Myocyte (in vitro differentiated cells): ENCODE measurements around the gene ADORA1. TPM values are rescaled to one million over a fixed set of nuclear protein-coding genes. Genes with fewer than 3 reads are reported as not detected.

Experiments
- DNase-seq: peaks from one replicate; pipeline ENCODE4 v3.0.0-alpha.2; 2012; ENCODE audit warnings: low read depth
- total RNA-seq: library from RNA; depleted of rRNA; stranded (reverse); fragments of >200 nt; gene quantifications from 2 replicates; pipeline ENCODE4 v1.2.3, GENCODE V29; 2014

The ADORA1 gene
- total RNA-seq, 1 donor from 2014 or later = 27.4 TPM

DNA sequence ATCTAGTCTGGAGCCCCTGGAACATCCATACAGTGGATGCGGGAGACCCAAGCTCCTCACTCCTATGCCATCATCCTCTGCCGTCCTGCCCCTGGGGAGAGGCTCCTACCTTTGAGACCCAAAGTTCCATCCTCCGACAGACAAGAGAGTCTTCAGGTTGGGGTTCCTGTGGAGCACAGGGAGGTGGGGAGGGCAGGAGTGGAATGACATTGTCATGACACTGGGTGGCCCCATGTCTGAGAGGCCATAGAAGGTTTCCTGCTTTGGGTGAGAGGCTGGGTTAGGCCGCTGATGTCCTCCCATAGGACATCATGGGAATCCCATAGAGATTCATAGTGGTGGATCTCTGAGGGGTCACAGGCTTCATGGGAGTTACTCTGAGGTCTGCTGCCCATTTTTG lies 56.9 kb downstream of the ADORA1 start:
- no peak for DNase-seq

DNA sequence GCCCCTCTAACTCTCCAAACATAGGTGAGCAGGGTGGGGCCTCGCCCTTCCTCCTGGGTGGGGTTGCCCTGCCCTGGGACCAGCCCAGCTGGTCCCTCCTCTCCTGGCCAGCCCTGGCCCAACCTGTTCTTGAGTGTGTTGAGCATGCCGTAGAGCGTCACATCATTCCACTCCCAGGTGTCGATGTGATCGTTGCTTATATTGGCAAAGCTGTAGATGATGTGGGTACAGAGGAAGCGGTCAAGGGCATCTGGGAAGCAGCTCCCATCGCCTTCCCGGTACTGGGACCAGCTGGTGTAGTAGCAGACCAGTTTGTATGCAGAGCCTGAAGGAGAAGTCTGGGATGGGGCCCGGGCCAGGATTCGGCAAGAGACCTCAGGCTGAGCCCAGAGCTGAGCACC lies 57.5 kb downstream of the ADORA1 start:
- DNase-seq = no peak

GRCh38 chr1:203185585-203185984 lies 58.1 kb downstream of the ADORA1 start:
- peak; percentile 18 for DNase-seq

- DNase-seq = no peak
Observed at GRCh38 chr1:203186091-203186445, 58.5 kb downstream of the ADORA1 start.

DNA sequence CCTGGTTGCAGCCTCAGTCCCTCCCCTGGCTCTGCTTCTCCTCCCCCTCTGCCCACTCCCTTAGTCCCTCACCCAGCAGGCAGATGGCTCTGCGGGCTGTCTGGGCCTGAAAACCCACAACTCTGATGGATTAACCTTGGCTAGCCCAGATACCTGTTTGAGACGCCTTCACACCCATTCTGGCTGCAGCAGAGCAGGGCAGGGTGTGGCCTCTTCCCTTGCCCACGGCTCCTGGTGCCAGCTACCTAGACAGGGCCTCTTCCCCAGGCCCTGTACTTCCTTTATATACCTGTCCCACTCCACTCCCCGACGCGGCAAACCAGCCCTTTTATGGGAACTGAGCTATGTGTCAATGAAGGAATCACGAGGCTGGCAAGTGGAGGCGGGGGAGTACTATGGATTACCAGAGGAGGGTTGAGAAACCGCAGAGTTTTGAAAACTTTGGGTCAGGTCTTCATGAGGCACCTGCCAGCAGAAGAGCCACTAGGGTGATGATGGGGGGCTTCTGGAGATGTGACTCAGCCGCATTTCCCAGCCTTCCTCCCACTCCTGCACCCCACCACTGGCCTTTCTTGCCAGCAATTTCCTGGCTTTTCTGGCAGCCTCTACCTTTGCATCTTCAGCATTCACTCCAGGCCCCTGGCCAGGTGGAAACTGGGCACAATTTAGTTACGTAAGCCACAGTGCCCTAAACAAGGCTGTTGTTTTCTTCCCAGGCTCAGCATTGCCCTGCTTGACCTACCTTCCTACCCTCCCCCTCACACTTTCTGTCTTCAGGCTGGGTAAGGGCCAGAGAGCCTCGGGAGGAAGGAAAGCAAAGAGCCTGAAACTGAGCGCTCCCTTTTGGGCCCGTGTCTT lies 59.1 kb downstream of the ADORA1 start, which contains the start of gene CHI3L1:
TSS of gene CHI3L1 (minus strand) at position 259 of the 858 bp plus-strand sequence. CDS start at position 178, 81 bp downstream.
- no peak for DNase-seq

GRCh38 chr1:203187304-203187685 lies 59.8 kb downstream of the ADORA1 start:
- no peak for DNase-seq

DNA sequence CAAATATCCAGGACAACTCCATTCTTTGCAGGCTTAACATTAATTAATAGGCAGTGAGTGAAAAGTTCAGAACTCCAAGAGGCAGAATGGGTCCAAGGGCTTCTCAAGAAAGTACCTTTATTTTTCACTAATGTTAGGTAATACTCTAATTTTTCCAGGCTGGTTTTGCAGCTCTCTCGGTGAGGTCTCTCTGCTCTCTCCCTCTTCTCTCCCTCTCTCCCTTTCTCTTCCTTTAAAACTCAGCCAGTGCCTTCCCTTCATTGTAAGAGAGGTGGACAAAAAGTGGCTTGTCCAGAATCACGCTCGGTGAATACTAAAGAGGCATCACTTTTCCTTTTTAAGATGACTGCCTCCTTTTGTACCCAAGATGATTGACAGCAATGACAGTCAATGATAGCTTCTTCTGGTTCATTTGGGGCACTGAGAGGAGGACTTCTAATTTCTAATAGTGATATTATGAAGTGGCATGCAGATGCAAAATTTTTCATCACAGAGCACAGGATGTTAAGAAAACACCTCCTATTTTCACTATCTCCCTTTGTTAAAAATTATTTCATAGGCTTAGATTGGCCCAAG lies 60.3 kb downstream of the ADORA1 start:
- no peak for DNase-seq

GRCh38 chr1:203188686-203189232 lies 61.2 kb downstream of the ADORA1 start:
- no peak for DNase-seq

DNA sequence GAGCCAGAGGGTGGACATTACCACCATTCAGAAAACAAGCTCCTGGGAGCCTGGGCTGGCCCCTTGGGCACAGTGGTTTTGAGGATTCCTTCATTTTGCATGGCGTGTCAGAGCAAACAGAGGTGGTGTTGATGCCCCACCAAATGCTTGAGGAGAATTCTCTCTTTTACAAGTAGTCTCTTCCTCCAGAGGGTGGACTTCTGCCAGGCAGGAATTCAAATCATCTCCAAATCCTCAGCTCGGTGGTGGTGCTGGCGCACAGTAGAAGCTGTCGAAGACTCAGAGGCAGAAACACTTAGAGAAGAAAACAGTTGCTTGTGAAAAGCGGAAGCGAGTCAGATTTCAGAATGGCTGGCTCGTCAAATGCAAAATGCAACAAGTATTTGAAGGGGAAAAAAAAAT lies 62.4 kb downstream of the ADORA1 start:
- peak; percentile 11 for DNase-seq

DNA sequence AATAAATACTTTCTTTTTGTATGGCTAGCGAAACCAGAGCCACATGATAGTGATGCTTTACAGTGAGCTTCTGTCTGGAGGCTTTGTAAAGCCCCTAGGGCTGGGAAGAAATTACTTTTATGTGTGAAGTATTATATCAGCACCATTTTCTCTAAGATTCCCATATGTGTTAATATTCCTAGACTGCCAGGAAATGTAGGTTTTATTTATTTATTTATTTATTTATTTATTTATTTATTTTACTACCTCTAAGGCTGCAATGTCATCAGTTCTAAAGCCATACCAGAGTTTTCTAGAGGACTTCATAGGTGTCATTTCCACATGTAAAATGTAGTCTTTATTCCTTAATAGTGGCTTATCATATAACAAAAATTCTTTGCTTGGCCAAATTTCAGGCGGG lies 63.4 kb downstream of the ADORA1 start:
- DNase-seq = no peak

GRCh38 chr1:203196371-203196770 lies 68.8 kb downstream of the ADORA1 start:
- peak; percentile 49 for DNase-seq

- DNase-seq = peak; percentile 94
Observed at GRCh38 chr1:203197625-203198024, 70.1 kb downstream of the ADORA1 start.

DNA sequence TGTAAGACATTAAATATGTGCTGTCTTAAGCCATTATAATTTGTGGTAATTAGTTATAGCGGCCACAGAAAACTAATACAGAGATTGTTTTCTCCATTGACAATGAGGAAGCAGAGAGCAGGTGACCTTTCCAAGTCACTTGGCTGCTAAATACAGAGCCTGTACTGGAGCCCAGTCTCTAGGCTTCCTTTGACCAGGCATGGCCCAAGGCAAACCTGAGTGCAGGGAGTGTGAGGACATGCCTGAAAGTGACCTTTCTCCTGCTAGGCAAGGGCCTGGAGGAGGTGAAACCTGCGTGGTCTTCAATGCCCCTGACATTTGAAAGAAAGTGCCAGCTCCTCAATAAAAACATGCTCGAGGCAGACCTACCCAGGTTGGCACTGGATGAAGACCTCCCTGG lies 71.5 kb downstream of the ADORA1 start:
- DNase-seq = no peak

GRCh38 chr1:203199481-203199815 lies 71.9 kb downstream of the ADORA1 start:
- no peak for DNase-seq

DNA sequence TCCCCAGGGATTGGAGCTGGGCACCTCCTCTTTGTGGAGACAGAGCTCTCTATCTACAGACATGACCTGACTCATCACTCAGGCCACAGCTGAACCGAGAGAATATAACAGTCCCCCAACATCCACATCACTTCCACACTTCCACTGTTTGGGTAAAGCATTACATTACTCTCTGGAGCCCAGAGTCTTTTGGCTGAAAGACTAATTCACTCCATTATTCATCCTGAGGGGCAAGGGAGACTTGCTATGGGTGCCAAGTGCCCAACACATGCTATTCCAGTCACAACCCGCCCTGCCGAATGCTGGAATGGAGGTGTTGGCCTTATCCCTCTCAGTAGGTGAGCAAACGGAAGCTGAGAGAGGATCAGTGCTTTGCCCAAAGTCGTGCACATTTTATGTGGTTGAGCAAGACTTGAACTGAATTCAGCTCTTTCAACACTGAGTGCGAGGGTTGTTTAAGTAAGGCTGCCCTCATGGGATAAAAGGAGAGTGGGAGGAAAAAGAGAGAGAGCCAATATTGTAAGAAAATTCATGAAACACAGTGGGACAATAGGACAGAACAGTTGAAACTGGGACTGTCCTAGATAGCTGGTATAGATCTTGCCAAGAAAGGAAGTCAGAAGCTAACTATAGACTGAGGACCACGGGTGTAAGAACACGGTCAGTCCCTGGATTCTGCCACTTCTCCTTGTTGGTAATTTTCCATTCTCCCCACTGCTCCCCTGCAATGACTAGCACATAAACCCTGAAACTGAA lies 72.5 kb downstream of the ADORA1 start:
- peak; percentile 78 for DNase-seq

DNA sequence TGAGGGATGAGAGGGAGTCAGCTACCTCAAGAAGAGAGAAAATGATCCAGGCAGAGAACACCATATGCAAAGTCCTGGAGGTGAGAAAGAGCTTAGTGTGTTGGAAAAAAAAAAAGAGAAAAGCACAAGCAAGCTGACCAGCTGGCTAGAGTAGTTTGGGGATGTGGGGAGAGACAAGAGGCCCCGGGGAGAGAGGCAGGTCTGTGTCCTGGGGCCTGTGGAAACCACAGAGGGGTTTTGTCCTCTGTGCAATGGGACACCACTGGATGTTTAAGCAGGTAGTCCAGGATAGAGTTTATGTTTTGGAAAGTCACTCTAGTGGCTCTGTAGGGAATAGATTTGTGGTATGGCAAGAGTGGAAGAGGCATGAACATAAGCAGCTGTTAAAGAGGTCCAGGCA lies 73.4 kb downstream of the ADORA1 start:
- DNase-seq = peak; percentile 45

DNA sequence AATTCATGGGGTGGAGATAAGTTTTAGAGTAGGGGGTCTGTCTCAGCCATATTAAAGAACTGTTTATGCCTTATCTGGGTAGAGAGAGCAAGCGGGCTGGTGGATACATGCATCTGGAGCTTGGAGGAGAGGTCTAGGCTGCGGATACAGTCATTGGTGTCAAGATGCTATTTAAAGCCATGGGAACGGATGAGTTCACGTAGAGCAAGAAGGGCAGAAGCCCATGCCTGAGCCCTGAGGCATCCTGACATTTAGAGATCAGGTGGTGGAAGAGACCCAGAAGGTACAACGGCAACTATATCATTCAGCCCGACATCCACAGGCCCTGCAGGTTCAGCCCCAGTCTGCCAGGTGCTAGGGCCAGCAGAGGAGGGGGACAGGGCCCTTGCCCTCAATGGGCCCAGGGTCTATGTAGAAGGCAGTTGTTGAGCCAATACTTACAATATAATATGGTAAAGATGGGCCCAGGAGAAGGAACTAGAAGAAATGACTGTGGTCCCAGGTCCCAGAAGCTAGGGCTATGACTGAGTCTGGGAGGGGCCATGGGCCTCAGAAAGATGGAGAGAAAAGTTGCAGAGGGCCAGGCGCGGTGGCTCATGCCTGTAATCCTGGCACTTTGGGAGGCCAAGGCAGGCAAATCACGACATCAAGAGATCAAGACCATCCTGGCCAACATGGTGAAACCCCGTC lies 74.1 kb downstream of the ADORA1 start:
- DNase-seq = peak; percentile 54

DNA sequence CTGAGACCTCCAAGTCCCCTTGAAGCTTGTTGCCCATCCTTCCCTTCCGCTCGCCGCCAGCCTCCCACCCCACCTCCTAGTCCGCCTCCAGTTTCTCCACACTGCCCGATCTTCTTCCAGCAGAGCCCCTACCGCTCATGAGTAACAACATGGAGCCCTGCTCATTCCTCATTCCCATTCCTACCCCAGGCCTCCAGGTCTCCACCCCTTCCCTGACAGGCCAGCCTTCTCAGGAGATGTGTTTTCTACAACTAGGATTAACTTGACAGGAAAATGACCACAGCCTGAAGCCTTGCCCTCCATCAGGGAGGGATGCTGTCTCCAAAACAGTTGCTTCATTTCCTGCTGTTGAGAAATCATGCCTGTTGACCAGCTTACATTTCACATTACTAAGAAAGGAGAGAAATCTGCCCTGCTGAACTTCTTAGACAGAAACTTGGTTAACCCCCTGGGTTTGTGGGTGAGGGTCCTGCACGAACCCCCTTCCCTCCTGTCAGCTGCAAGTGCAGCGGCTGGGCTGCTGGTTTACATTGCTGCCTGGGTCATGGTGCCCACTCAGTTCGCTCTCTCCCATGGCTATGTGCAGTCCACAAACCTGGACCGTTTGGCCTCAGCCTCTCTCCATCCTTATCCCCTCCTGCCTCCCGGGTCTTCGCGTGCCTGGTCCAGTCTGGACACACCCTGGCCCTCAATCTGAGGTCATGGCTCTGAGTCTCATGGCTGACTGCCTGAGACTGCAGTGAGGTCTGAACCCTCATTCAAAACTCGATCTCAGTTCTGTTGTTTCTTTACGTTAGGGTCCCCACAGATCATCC lies 75.1 kb downstream of the ADORA1 start:
- peak; percentile 84 for DNase-seq

- DNase-seq = peak; percentile 82
Observed at GRCh38 chr1:203204756-203205155, 77.2 kb downstream of the ADORA1 start.

- DNase-seq = peak; percentile 98
Observed at GRCh38 chr1:203206129-203206687, 78.7 kb downstream of the ADORA1 start.
